HepG2 (cell line): Measurements from ENCODE around the gene CALN1. TPM values are rescaled to one million over a fixed set of nuclear protein-coding genes. Genes with fewer than 3 reads are reported as not detected.

Source experiments
- ATAC-seq: fragments of 200-7000 bp; cut with Tn5 transposase; 3 replicates; pipeline ENCODE4 v1.9.1; 2020; ENCODE audit warnings: mild to moderate bottlenecking, moderate library complexity
- BruUV-seq: library from RNA; stranded (reverse); fragments of 400-500 nt; replicated peaks from 2 replicates; lab custom pipeline; 2021; lab: Mats Ljungman, UMichigan
- CTCF ChIA-PET: fragments of 300-600 bp; formaldehyde crosslinking; extraction: SDS; loops from one replicate; lab custom pipeline; 2021; ENCODE audit warnings: low total read pairs, inconsistent platforms, low intra/inter-chr PET ratio; lab: Yijun Ruan, JAX
- POLR2A ChIA-PET: fragments of 350-600 bp; sonication (Branson Sonifier 250); formaldehyde crosslinking; loops from one replicate; lab custom pipeline; 2020; ENCODE audit warnings: antibody characterized with exemption, inconsistent platforms; lab: Yijun Ruan, JAX
- DNase-seq: peaks from one replicate; pipeline ENCODE4 v3.0.0-alpha.2; 2015; ENCODE audit warnings: low spot score
- FAIRE-seq: peaks from 3 replicates; lab custom pipeline; 2011; peaks lifted over from hg19 to GRCh38; lab: Jason Lieb, UNC
- H2AFZ ChIP-seq: one replicate; pipeline ENCODE4 v1.6.1; 2011; ENCODE audit warnings: low read length, inconsistent platforms
- H3K27ac ChIP-seq: fragments of 300-600 bp; 3 replicates; pipeline ENCODE4 v1.8.0; 2011; ENCODE audit warnings: mixed run types, mild to moderate bottlenecking, mixed read lengths, low read length, inconsistent platforms; ENCODE audit not compliant: insufficient read depth; ENCODE audit errors: extremely low read length
- H3K27me3 ChIP-seq, 2 experiments: fragments of 200-600 bp in 1 of 2; 2 replicates in 1 of 2; 3 replicates in 1 of 2; pipeline versions ENCODE4 v1.6.0 to v1.8.0; 2011; ENCODE audit warnings: low read length in 2 of 2, mild to moderate bottlenecking in 2 of 2, moderate library complexity in 2 of 2, inconsistent platforms in 1 of 2; ENCODE audit not compliant: insufficient read depth in 2 of 2, control insufficient read depth in 1 of 2
- H3K36me3 ChIP-seq, 2 experiments: fragments of 200-600 bp in 1 of 2; replicated peaks in 1 of 2; 2 replicates in 1 of 2; 3 replicates in 1 of 2; pipeline versions ENCODE4 v1.5.1 to v1.8.0; 2011; ENCODE audit warnings: low read length in 2 of 2, inconsistent platforms in 1 of 2; ENCODE audit not compliant: insufficient read depth in 2 of 2, control insufficient read depth in 1 of 2
- H3K4me1 ChIP-seq: 2 replicates; pipeline ENCODE4 v1.5.1; 2012; ENCODE audit warnings: low read length, inconsistent platforms; ENCODE audit not compliant: insufficient read depth
- H3K4me2 ChIP-seq: 2 replicates; pipeline ENCODE4 v1.6.0; 2011; ENCODE audit warnings: low read depth, low read length, inconsistent platforms
- H3K4me3 ChIP-seq, 3 experiments: fragments of 200-600 bp in 1 of 3; sonication (generic), shearing (Covaris generic) in 1 of 3; replicated peaks in 1 of 3; 2 replicates each; pipeline ENCODE4 v1.5.1; 2011 to 2016; ENCODE audit warnings: low read length in 3 of 3, inconsistent platforms in 2 of 3, low read depth in 2 of 3, mild to moderate bottlenecking in 2 of 3, control low read depth in 1 of 3, mixed read lengths in 1 of 3; ENCODE audit not compliant: insufficient read depth in 1 of 3
- H3K79me2 ChIP-seq: one replicate; pipeline ENCODE4 v1.6.1; 2011; ENCODE audit warnings: low read length, inconsistent platforms; ENCODE audit not compliant: insufficient read depth
- H3K9ac ChIP-seq: 2 replicates; pipeline ENCODE4 v1.6.0; 2011; ENCODE audit warnings: mild to moderate bottlenecking, low read depth, low read length, inconsistent platforms; ENCODE audit not compliant: insufficient read depth
- H3K9me3 ChIP-seq: 2 replicates; pipeline ENCODE4 v1.5.1; 2012; ENCODE audit warnings: mild to moderate bottlenecking, low read length
- H4K20me1 ChIP-seq: 2 replicates; pipeline ENCODE4 v1.6.0; 2011; ENCODE audit warnings: inconsistent platforms, mild to moderate bottlenecking, low read length, moderate library complexity; ENCODE audit not compliant: insufficient read depth
- CC2D1A ChIP-seq: sonication (generic); formaldehyde crosslinking; IDR thresholded peaks from 2 replicates; pipeline ENCODE4 v1.8.1; 2023; ENCODE audit warnings: mild to moderate bottlenecking, missing genetic modification reagents
- HDAC6 ChIP-seq: fragments of 200-600 bp; sonication (generic); IDR thresholded peaks from 2 replicates; pipeline ENCODE4 v1.7.0; 2017; ENCODE audit warnings: mild to moderate bottlenecking, antibody characterized with exemption, low read length, low read depth
- MATR3 ChIP-seq: sonication (generic); formaldehyde crosslinking; IDR thresholded peaks from 2 replicates; pipeline ENCODE4 v1.4.0; 2020; ENCODE audit warnings: missing genetic modification reagents
- NR3C1 ChIP-seq: sonication (generic); formaldehyde crosslinking; IDR thresholded peaks from 2 replicates; pipeline ENCODE4 v1.4.0; 2020; ENCODE audit warnings: missing genetic modification reagents
- ZNF225 ChIP-seq: sonication (generic); formaldehyde crosslinking; IDR thresholded peaks from 2 replicates; pipeline ENCODE4 v1.4.0; 2020; ENCODE audit warnings: mild to moderate bottlenecking, missing genetic modification reagents
- ZNF30 ChIP-seq: sonication (generic); formaldehyde crosslinking; IDR thresholded peaks from 2 replicates; pipeline ENCODE4 v1.5.0; 2020; ENCODE audit warnings: mild to moderate bottlenecking, missing genetic modification reagents
- ZNF335 ChIP-seq: sonication (generic); formaldehyde crosslinking; IDR thresholded peaks from 2 replicates; pipeline ENCODE4 v1.4.0; 2020; ENCODE audit warnings: missing genetic modification reagents
- ZNF33B ChIP-seq: sonication (generic); formaldehyde crosslinking; IDR thresholded peaks from 2 replicates; pipeline ENCODE4 v1.5.1; 2020; ENCODE audit warnings: mild to moderate bottlenecking, missing genetic modification reagents
- ZNF383 ChIP-seq: sonication (generic); formaldehyde crosslinking; IDR thresholded peaks from 2 replicates; pipeline ENCODE4 v1.4.0; 2020; ENCODE audit warnings: missing genetic modification reagents, mild to moderate bottlenecking, borderline replicate concordance
- ZNF484 ChIP-seq: sonication (generic); formaldehyde crosslinking; IDR thresholded peaks from 2 replicates; pipeline ENCODE4 v1.5.1; 2020; ENCODE audit warnings: mild to moderate bottlenecking, low read depth, missing genetic modification reagents, borderline replicate concordance
- in situ Hi-C: cut with HindIII; loops from 2 replicates; pipeline ENCODE4 v1.10.0; 2017; ENCODE audit warnings: low pct_unique_long_range_greater_than_20kb; ENCODE audit not compliant: extremely low pct_ligation_motif_present
- intact Hi-C: fragments of 100-400 bp; cut with micrococcal nuclease; formaldehyde crosslinking; loops from one replicate; pipeline ENCODE4 v1.10.0; 2022; ENCODE audit not compliant: unreplicated experiment
- polyA plus RNA-seq, 8 experiments: library from polyadenylated mRNA; depleted of rRNA in 3 of 8; stranded (reverse) in 7 of 8; unstranded in 1 of 8; fragments of >200 nt; fragmentation: Illumina TruSeq in 4 of 8; extraction: Trizol in 4 of 8; gene quantifications; 2 replicates each; pipeline versions ENCODE4 v1.2.1 to v1.2.3, GENCODE V29; 2011 to 2016; ENCODE audit warnings: low read depth in 4 of 8, missing spikeins in 1 of 8, mixed read lengths in 1 of 8; ENCODE audit not compliant: insufficient read depth in 1 of 8
- total RNA-seq, 5 experiments: library from RNA; depleted of rRNA; stranded (reverse); fragments of >200 nt; fragmentation: Illumina TruSeq; extraction: Trizol; gene quantifications; 2 replicates each; pipeline ENCODE4 v1.2.3, GENCODE V29; 2016; ENCODE audit warnings: low read depth in 1 of 5
- TF ChIP-seq, protein P1 (sequence below): fragments of 450-650 bp; IDR thresholded peaks from 2 replicates; pipeline ENCODE4 v1.6.1; 2016
- TF ChIP-seq, protein P2 (sequence below): sonication (generic); formaldehyde crosslinking; IDR thresholded peaks from 2 replicates; pipeline ENCODE4 v1.8.0; 2022; ENCODE audit warnings: mild to moderate bottlenecking, missing genetic modification reagents
- TF ChIP-seq, protein P3 (sequence below): sonication (generic); formaldehyde crosslinking; IDR thresholded peaks from 2 replicates; pipeline ENCODE4 v1.5.1; 2020; ENCODE audit warnings: mild to moderate bottlenecking, missing genetic modification reagents, borderline replicate concordance
- TF ChIP-seq, protein P4 (sequence below): sonication (generic); formaldehyde crosslinking; IDR thresholded peaks from 2 replicates; pipeline ENCODE4 v1.8.0; 2022; ENCODE audit warnings: missing genetic modification reagents, low read depth, mild to moderate bottlenecking, borderline replicate concordance

CALN1 gene
- total and polyA plus RNA-seq, 2 of the 13 experiments (the other 11 are each of a cell fraction or from before 2014, with no cell fraction given): not detected

DNA sequence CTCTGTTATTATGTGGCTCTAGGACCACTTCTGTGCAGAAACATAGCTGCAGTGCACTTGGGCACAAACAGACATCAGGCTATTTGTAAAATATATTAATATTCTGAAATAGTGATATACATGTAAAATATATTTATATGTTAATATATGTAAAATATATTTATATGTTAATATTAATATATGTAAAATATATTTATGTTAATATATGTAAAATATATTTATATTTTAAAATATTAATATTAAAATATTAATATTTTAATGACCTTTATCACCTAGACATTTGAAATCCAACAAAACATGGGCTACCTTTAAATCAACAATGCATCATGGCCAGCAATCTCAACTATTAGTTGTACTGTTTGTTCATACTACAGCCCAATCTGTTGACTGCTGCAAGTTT lies 347.2 kb downstream of the CALN1 start:
- Histone ChIP-seq H3K27ac (no peak overlapping the region), H4K20me1 (no peaks in the 10 kb centered on the region), H3K9ac (no peak overlapping the region), H3K4me2 (no peak overlapping the region), H3K4me3 (no peak overlapping the region), H3K9me3 (no peaks in the 10 kb centered on the region), H3K27me3 (no peaks in the 10 kb centered on the region; a peak in 1 of 5 replicates), H3K79me2 (no peaks in the 10 kb centered on the region), H3K36me3 (no peaks in the 10 kb centered on the region), H2AFZ (no peak overlapping the region), H3K4me1 (no peaks in the 10 kb centered on the region)
- DNase-seq (no peak), ATAC-seq (no peak), FAIRE-seq (no peak)
- ChIA-PET CTCF (no interaction called here), POLR2A (no interaction called here)
- in situ Hi-C loops (no loop called here), intact Hi-C loops (no loop called here)
- no TSS peak for BruUV-seq
- no peak for TF ChIP-seq HDAC6
- TF ChIP-seq ZNF383: no peak
- no peak for TF ChIP-seq ZNF335
- no peak for TF ChIP-seq MATR3 (CRISPR knock-in tag)
- TF ChIP-seq, protein P1, sequence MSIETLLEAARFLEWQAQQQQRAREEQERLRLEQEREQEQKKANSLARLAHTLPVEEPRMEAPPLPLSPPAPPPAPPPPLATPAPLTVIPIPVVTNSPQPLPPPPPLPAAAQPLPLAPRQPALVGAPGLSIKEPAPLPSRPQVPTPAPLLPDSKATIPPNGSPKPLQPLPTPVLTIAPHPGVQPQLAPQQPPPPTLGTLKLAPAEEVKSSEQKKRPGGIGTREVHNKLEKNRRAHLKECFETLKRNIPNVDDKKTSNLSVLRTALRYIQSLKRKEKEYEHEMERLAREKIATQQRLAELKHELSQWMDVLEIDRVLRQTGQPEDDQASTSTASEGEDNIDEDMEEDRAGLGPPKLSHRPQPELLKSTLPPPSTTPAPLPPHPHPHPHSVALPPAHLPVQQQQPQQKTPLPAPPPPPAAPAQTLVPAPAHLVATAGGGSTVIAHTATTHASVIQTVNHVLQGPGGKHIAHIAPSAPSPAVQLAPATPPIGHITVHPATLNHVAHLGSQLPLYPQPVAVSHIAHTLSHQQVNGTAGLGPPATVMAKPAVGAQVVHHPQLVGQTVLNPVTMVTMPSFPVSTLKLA: no peak
- TF ChIP-seq CC2D1A (CRISPR knock-in tag): no peak
- TF ChIP-seq ZNF225 (CRISPR knock-in tag): no peak
- TF ChIP-seq ZNF484 (CRISPR knock-in tag): no peak
- no peak for TF ChIP-seq NR3C1 (CRISPR knock-in tag)
- TF ChIP-seq, protein P2, sequence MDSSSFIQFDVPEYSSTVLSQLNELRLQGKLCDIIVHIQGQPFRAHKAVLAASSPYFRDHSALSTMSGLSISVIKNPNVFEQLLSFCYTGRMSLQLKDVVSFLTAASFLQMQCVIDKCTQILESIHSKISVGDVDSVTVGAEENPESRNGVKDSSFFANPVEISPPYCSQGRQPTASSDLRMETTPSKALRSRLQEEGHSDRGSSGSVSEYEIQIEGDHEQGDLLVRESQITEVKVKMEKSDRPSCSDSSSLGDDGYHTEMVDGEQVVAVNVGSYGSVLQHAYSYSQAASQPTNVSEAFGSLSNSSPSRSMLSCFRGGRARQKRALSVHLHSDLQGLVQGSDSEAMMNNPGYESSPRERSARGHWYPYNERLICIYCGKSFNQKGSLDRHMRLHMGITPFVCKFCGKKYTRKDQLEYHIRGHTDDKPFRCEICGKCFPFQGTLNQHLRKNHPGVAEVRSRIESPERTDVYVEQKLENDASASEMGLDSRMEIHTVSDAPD: no peak
- TF ChIP-seq, protein P3, sequence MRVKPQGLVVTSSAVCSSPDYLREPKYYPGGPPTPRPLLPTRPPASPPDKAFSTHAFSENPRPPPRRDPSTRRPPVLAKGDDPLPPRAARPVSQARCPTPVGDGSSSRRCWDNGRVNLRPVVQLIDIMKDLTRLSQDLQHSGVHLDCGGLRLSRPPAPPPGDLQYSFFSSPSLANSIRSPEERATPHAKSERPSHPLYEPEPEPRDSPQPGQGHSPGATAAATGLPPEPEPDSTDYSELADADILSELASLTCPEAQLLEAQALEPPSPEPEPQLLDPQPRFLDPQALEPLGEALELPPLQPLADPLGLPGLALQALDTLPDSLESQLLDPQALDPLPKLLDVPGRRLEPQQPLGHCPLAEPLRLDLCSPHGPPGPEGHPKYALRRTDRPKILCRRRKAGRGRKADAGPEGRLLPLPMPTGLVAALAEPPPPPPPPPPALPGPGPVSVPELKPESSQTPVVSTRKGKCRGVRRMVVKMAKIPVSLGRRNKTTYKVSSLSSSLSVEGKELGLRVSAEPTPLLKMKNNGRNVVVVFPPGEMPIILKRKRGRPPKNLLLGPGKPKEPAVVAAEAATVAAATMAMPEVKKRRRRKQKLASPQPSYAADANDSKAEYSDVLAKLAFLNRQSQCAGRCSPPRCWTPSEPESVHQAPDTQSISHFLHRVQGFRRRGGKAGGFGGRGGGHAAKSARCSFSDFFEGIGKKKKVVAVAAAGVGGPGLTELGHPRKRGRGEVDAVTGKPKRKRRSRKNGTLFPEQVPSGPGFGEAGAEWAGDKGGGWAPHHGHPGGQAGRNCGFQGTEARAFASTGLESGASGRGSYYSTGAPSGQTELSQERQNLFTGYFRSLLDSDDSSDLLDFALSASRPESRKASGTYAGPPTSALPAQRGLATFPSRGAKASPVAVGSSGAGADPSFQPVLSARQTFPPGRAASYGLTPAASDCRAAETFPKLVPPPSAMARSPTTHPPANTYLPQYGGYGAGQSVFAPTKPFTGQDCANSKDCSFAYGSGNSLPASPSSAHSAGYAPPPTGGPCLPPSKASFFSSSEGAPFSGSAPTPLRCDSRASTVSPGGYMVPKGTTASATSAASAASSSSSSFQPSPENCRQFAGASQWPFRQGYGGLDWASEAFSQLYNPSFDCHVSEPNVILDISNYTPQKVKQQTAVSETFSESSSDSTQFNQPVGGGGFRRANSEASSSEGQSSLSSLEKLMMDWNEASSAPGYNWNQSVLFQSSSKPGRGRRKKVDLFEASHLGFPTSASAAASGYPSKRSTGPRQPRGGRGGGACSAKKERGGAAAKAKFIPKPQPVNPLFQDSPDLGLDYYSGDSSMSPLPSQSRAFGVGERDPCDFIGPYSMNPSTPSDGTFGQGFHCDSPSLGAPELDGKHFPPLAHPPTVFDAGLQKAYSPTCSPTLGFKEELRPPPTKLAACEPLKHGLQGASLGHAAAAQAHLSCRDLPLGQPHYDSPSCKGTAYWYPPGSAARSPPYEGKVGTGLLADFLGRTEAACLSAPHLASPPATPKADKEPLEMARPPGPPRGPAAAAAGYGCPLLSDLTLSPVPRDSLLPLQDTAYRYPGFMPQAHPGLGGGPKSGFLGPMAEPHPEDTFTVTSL (CRISPR knock-in tag): no peak
- TF ChIP-seq, protein P4, sequence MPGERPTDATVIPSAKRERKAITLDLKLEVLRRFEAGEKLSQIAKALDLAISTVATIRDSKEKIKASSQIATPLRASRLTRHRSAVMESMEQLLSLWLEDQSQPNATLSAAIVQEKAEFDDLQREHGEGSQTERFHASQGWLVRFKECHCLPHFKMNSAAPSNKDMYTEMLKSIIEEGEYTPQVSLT (CRISPR knock-in tag): no peak
- no peak for TF ChIP-seq ZNF30 (CRISPR knock-in tag)
- TF ChIP-seq ZNF33B (CRISPR knock-in tag): no peak
